Endodermal cell (in vitro differentiated cells): ENCODE data around the gene THAP7. TPM values are rescaled to one million over a fixed set of nuclear protein-coding genes. Genes with fewer than 3 reads are reported as not detected.

ENCODE experiments used
- DNase-seq: peaks from one replicate; pipeline ENCODE4 v3.0.0-alpha.2; 2017
- H3K27ac ChIP-seq: 2 replicates; pipeline ENCODE4 v1.5.1; 2013; ENCODE audit warnings: mild to moderate bottlenecking, low read depth, low read length, moderate library complexity
- H3K27me3 ChIP-seq: 2 replicates; pipeline ENCODE4 v1.6.1; 2013; ENCODE audit warnings: mild to moderate bottlenecking, low read length, moderate library complexity; ENCODE audit not compliant: insufficient read depth, control insufficient read depth, poor library complexity, severe bottlenecking
- H3K36me3 ChIP-seq: 2 replicates; pipeline ENCODE4 v1.7.0; 2013; ENCODE audit warnings: mild to moderate bottlenecking, low read length, moderate library complexity; ENCODE audit not compliant: control insufficient read depth, insufficient read depth
- H3K4me1 ChIP-seq: one replicate; pipeline ENCODE4 v1.7.0; 2013; ENCODE audit warnings: low read length; ENCODE audit not compliant: control insufficient read depth, insufficient read depth
- H3K4me3 ChIP-seq: 2 replicates; pipeline ENCODE4 v1.5.1; 2013; ENCODE audit warnings: mild to moderate bottlenecking, low read length, moderate library complexity
- H3K9ac ChIP-seq: 2 replicates; pipeline ENCODE4 v1.6.1; 2013; ENCODE audit warnings: mild to moderate bottlenecking, low read length, moderate library complexity; ENCODE audit not compliant: poor library complexity, severe bottlenecking; ENCODE audit errors: extremely low read depth
- H3K9me3 ChIP-seq: 2 replicates; pipeline ENCODE4 v1.6.1; 2013; ENCODE audit warnings: mild to moderate bottlenecking, low read length, moderate library complexity; ENCODE audit not compliant: control insufficient read depth
- H3K27ac Mint-ChIP-seq: 2 replicates; pipeline ENCODE4 v1.8.0; 2020; ENCODE audit warnings: mixed read lengths
- H3K27me3 Mint-ChIP-seq: 2 replicates; pipeline ENCODE4 v1.8.0; 2021; ENCODE audit warnings: mild to moderate bottlenecking, mixed read lengths; ENCODE audit not compliant: insufficient read depth
- H3K36me3 Mint-ChIP-seq: 2 replicates; pipeline ENCODE4 v1.8.0; 2020; ENCODE audit warnings: low read depth, mixed read lengths
- H3K4me1 Mint-ChIP-seq: 2 replicates; pipeline ENCODE4 v1.8.0; 2020; ENCODE audit warnings: mixed read lengths
- H3K4me3 Mint-ChIP-seq: 2 replicates; pipeline ENCODE4 v1.8.0; 2020; ENCODE audit warnings: mild to moderate bottlenecking, moderate library complexity, mixed read lengths
- H3K9me3 Mint-ChIP-seq: 2 replicates; pipeline ENCODE4 v1.8.0; 2020; ENCODE audit warnings: mild to moderate bottlenecking, mixed read lengths
- WGBS, 2 experiments: methylation state at CpG; one replicate each; pipeline versions ENCODE4 v1.1.5 to v1.1.7; 2013; ENCODE audit warnings: missing lambda C conversion rate in 2 of 2, mixed read lengths in 1 of 2; ENCODE audit not compliant: insufficient coverage in 1 of 2, insufficient read length in 1 of 2; 5-methylcytosine and 5-hydroxymethylcytosine counted together
- total RNA-seq, 2 donors: library from RNA; stranded (reverse); fragmentation: NEBNext Ultra II Directional in 1 of 2; extraction: Animal tissue kit (Norgen Biotek cat#: 25700) in 1 of 2; gene quantifications; 2 replicates in 1 of 2; 3 replicates in 1 of 2; pipeline ENCODE4 v1.2.1, GENCODE V29; 2021
- TF ChIP-seq, protein P1 (sequence below): fragments of 200-600 bp; sonication (generic); conservative IDR thresholded peaks from 2 replicates; pipeline ENCODE4 v1.5.0; 2021; ENCODE audit warnings: antibody characterized with exemption, mild to moderate bottlenecking

The THAP7 gene
- total RNA-seq, 2 donors from 2014 or later, result 16.6 to 19.6 TPM

DNA sequence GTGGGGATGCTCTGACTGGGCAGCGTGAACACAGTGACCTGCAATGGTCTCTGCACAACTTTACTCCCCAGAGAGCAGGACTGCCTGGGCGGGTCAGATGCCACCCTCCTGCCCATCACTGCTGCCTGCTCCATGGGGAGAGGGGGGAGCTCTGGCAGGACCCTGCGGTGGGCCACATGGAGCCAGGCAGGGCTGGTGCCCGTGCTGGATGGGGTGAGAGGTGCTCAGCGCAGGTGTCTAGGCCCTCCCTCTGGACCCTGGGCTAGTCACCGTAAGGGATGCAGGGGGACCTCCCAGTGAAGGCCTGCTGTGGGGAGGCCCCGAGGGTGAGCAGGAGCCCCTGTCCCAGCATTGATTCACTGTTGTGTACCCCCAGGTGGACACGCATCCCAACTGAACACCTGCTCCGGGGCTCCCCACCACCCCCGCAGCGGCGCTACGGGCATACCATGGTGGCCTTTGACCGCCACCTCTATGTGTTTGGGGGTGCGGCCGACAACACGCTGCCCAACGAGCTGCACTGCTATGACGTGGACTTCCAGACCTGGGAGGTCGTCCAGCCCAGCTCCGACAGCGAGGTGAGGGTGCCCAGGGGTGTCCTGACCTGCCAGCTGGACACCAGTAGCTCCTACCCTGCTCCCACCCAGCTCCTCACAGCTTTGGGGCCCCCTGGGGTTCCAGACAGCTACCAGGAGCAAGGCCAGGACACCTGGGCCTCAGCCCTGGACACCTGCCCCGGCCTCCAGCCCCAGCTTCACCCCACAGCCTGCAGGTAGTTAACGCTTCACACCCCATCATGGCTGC is 10.5 kb downstream of the THAP7 start:
- H3K4me3 Mint-ChIP-seq, result no peak overlapping the region

DNA sequence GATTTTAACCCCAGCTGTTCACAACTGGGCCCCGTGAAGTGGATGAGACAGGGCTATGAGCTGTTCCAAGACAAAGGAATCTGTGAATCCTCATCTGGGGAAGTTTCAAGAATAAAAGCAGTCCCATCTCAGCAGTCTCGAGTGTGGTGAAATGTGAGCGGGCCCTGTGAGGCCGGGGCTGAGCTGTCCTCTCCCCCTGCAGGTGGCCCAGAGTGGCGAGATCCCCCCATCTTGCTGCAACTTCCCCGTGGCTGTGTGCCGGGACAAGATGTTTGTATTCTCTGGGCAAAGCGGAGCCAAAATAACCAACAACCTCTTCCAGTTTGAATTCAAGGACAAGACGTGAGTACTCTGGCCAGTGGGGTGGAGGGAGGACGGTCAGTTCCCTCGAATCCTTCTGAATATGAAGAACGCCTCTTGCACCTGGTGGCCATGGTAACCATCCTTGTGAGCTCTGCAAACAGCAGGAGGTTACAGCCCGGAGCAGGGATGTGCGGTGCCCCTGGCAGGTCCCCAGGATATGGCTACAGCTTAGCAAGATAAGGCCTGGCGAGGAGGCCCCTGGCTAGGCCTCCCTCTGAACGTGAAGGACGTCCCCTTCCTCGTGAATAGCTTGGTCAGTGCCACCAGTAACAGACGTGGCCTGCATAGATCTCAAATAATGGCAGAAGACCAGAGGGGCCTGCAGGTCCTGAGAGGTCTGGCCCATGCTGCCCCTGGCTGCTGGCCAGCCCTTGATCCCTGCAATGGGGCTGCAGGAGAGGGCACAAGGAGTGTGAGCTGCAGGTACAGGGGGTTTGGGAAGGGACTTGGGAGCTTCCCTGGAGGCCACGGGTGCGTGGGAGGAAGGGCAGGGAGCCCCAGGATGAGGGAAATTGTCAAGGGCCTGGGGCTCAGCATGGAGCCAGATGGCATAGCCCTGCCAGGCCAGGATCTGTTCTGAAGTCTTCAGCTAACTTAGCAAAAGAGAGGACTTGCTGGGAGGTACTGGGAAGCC is 11.4 kb downstream of the THAP7 start:
- WGBS, 2 experiments, result 88 to 91% methylated on average over 15 to 21 of the region's 21 CpGs
- Mint-ChIP-seq H3K27me3 (no peaks in the 10 kb centered on the region), H3K9me3 (no peaks in the 10 kb centered on the region), H3K27ac (peak overlapping the region; percentile 46), H3K4me1 (no peaks in the 10 kb centered on the region), H3K4me3 (no peak overlapping the region), H3K36me3 (peaks cover 36% of the 10 kb centered on the region)
- Histone ChIP-seq H3K36me3 (peaks cover 19% of the 10 kb centered on the region), H3K4me3 (no peak overlapping the region), H3K27ac (no peak overlapping the region), H3K4me1 (no peaks in the 10 kb centered on the region), H3K9ac (no peak overlapping the region), H3K9me3 (no peaks in the 10 kb centered on the region), H3K27me3 (no peaks in the 10 kb centered on the region)
- no peak for DNase-seq
- TF ChIP-seq, protein P1, sequence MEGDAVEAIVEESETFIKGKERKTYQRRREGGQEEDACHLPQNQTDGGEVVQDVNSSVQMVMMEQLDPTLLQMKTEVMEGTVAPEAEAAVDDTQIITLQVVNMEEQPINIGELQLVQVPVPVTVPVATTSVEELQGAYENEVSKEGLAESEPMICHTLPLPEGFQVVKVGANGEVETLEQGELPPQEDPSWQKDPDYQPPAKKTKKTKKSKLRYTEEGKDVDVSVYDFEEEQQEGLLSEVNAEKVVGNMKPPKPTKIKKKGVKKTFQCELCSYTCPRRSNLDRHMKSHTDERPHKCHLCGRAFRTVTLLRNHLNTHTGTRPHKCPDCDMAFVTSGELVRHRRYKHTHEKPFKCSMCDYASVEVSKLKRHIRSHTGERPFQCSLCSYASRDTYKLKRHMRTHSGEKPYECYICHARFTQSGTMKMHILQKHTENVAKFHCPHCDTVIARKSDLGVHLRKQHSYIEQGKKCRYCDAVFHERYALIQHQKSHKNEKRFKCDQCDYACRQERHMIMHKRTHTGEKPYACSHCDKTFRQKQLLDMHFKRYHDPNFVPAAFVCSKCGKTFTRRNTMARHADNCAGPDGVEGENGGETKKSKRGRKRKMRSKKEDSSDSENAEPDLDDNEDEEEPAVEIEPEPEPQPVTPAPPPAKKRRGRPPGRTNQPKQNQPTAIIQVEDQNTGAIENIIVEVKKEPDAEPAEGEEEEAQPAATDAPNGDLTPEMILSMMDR, result no peak

More for the DNA sequence above, 10.5 kb downstream of the THAP7 start:
- TF ChIP-seq, protein P1, result no peak
- H3K36me3 Mint-ChIP-seq, result peaks cover 31% of the 10 kb centered on the region
- no peaks in the 10 kb centered on the region for H3K4me1 Mint-ChIP-seq
- no peaks in the 10 kb centered on the region for H3K9me3 Mint-ChIP-seq
- H3K27me3 Mint-ChIP-seq, result no peaks in the 10 kb centered on the region
- Histone ChIP-seq H3K27me3 (no peaks in the 10 kb centered on the region), H3K4me1 (no peaks in the 10 kb centered on the region), H3K9ac (no peak overlapping the region), H3K36me3 (peaks cover 11% of the 10 kb centered on the region), H3K4me3 (no peak overlapping the region), H3K9me3 (no peaks in the 10 kb centered on the region), H3K27ac (no peak overlapping the region)
- H3K27ac Mint-ChIP-seq, result no peak overlapping the region
- DNase-seq, result no peak
- WGBS, 2 experiments, result 90 to 92% methylated on average over 16 to 24 of the region's 24 CpGs

DNA sequence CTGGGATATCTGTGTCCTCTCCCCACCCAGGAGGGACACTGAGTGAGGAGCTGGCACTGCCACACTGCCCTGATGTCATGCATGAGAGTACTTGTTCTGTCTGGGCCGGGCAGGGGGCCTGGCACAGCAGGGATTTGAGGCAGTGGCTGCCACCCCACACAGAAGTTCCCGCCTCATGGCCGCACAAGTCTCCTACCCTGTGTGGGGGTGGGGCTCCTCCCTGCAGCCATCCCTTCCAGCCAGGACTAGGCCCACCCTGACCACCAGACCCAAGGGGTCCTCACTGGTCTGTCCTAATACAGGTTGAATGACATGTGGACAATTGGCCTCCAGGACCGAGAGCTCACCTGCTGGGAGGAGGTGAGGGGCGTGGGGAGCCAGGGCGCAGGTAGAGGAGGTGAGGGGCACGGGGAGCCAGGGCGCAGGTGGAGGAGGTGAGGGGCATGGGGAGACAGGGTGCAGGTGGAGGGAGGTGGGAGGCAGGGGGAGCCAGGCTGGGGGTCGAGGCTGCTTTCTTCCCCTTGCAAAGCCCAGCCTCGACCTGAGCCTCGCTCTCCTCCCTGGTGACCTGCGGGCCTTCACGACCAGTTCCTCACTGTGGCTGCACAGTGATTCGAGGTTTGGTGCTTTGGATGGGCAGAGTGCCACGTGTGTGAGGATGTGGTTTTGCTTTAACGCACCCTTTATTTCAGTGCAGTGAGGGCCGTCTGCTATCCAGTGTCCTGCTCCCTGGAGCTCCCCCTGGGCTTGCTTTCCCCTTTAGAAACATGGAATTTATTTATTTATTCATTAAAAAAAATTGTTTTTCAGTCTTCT is 12.4 kb downstream of the THAP7 start:
- Mint-ChIP-seq H3K9me3 (no peaks in the 10 kb centered on the region), H3K4me3 (no peak overlapping the region), H3K27me3 (no peaks in the 10 kb centered on the region), H3K4me1 (no peaks in the 10 kb centered on the region), H3K36me3 (peaks cover 30% of the 10 kb centered on the region), H3K27ac (no peak overlapping the region)
- H3K9me3 ChIP-seq, result no peaks in the 10 kb centered on the region
- H3K27ac ChIP-seq, result no peak overlapping the region
- TF ChIP-seq, protein P1, result no peak
- no peak for DNase-seq
- H3K4me3 ChIP-seq, result no peak overlapping the region
- no peak overlapping the region for H3K9ac ChIP-seq
- 82 to 94% methylated on average over 9 to 16 of the region's 17 CpGs for WGBS, 2 experiments
- H3K36me3 ChIP-seq, result peaks cover 24% of the 10 kb centered on the region
- no peaks in the 10 kb centered on the region for H3K27me3 ChIP-seq
- no peaks in the 10 kb centered on the region for H3K4me1 ChIP-seq
